KBM-7 (cell line): ENCODE measurements around the gene MROH2A.
"Not testable (repeated sequence)": the region's sequence is repeated elsewhere in the genome, so short reads cannot be mapped to it uniquely, and the experiment has no call there.

Experiments
- DNase-seq: peaks from one replicate; pipeline ENCODE4 v3.0.0-alpha.2; 2015
- in situ Hi-C: fragments of 300-500 bp; cut with MboI; formaldehyde crosslinking; loops from 2 replicates; pipeline ENCODE4 v1.14.3; 2020; ENCODE audit warnings: low sequenced_read_pairs, low pct_unique_long_range_greater_than_20kb, mixed read lengths

MROH2A gene

GRCh38 chr2:233778030-233778429, at the start of gene MROH2A:
Gene MROH2A (plus strand): TSS chr2:233778330. CDS start chr2:233779359, 1,029 bp downstream.
- in situ Hi-C loops: no loop called here
- DNase-seq: no peak

DNA sequence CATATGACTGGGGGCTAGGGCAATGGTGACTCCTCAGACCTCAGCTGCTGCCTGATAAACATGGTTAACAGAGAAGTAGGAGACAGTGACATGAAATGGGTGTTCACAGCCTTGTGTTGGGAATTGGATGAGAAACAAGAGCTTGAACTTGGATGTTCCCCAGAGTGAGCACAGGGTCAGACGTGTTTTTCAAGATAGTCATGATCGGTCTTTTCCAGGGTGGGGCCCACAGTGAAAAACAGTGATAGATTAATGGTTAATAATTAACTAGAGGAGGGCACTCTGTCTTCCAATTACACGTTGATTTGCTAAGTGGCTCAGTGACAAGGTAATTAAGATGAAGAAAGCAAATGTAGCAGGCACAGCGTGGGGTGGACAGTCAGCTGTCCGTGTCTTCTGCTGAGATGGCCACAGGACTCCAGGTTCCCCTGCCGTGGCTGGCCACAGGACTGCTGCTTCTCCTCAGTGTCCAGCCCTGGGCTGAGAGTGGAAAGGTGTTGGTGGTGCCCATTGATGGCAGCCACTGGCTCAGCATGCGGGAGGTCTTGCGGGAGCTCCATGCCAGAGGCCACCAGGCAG, 49.3 kb upstream of the MROH2A start, which contains the start of gene UGT1A3:
TSS of gene UGT1A3 (plus strand) at position 320 of the 579 bp plus-strand sequence. CDS start at position 405, 85 bp downstream.
- no peak for DNase-seq
- in situ Hi-C loops: no loop called here

DNA sequence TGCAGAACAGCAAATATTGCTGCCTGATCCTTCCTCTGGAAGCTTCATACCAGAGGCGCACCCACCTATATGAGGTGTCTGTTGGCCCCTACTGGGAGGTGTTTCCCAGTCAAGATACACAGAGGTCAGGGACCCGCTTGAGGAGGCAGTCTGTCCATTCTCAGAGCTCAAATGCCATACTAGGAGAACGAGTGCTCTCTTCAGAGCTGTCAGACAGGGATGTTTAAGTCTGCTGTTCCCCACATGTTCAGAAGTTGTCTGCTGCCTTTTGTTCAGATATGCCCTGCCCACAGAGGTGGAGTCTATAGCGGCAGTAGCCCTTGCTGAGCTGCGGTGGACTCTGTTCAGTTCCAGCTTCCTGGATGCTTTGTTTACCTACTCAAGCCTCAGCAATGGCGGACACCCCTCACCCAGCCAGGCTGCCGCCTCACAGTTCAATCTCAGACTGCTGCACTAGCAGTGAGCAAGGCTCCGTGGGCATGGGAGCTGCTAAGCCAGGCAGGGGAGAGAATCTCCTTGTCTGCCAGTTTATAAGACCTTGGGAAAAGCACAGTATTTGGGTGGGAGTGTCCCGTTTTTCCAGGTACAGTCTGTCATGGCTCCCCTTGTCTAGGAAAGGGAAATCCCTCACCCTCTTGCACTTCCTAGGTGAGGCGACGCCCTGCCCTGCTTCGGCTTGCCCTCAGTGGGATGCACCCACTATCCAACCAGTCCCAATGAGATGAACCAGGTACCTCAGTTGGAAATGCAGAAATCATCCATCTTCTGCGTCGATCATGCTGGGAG, 41.1 kb upstream of the MROH2A start:
- DNase-seq, in situ Hi-C loops: not testable (repeated sequence)

- in situ Hi-C loops: no loop called here
- DNase-seq: no peak
Observed at GRCh38 chr2:233740870-233741269, 37.3 kb upstream of the MROH2A start.

GRCh38 chr2:233743464-233744259, 34.5 kb upstream of the MROH2A start:
- no peak for DNase-seq
- in situ Hi-C loops: no loop called here

DNA sequence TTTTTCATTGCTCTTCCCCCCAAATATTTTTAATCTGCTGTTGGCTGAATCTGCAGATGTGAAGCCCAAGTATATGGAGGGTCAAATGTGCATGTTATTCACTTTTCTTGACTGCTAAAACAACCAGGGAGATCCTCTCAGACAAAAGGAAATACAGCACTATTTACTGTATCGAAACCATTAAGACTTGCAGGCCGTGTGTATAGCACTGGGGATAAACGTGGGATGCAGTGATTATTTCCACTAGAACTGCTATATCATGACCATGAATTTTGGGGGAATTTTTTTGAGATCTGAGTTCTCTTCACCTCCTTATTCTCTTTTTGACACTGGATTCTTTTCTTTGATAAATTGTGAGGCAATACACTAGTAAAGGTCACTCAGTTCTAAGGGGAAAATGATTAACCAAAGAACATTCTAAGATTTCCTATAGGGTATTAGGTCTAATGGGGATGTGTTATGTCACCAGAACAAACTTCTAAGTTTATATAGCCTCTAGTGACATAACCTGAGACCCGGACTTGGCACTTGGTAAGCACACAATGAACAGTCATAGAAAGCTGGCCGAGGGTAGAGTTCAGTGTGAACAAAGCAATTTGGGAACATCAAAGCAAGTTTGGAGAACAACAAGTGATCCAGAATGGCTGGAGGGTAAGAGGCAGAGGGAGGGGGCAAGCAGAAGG, 32.9 kb upstream of the MROH2A start:
- DNase-seq: no peak
- in situ Hi-C loops: no loop called here

DNA sequence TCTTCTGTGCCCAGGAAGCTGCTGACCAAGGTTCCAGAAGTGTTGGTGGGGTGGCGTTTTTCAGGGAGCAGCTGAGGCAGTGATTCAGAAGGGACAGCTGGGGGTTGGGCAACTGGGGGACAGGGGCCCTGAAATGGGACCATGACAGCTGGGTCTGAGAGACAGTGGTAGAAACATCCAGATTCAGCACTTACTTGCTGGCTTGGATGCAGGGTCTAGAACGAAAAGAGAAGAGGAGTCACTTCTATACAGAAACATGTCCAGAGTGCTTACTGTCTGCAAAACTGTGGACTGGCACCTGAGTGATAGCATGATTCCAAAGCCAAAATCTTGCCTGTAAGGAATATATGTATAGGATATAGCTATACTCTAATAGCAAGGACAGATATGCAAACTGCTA, 32.3 kb upstream of the MROH2A start:
- in situ Hi-C loops, DNase-seq: not testable (repeated sequence)

DNA sequence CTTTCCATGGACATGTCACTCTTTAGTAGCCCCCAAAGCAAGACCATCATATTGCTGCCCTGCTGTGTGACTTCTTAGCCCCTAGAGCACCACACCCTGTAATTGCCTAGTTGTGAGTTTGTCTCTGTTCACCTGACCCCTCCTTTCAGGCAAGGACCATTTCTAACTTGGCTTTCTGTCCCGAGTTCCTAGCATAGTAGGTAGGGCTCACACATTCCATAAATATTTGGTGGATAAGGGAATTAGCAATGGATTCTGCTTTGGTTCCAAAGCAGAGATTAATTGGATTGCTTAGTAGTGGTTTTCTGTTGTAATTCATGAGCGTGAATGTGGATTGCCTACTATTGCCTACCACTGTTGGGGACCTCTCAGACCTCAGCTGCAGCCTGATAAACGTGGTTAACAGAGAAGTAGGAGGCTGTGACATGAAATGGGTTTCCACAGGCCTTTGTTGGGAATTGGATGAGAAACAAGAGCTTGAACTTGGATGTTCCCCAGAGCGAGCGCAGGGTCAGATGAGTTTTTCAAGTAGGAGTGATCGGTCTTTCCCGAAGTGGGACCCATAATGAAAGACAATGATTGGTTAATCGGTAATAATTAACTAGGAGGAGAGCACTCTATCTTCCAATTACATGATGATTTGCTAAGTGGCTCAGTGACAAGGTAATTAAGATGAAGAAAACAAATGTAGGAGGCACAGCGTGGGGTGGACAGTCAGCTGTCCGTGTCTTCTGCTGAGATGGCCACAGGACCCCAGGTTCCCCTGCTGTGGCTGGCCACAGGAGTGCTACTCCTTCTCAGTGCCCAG, 31.5 kb upstream of the MROH2A start:
- no peak for DNase-seq
- in situ Hi-C loops: no loop called here

GRCh38 chr2:233747283-233747544, 30.9 kb upstream of the MROH2A start:
- in situ Hi-C loops: no loop called here
- DNase-seq: no peak

- in situ Hi-C loops: not testable (repeated sequence)
Observed at GRCh38 chr2:233750689-233751088, 27.4 kb upstream of the MROH2A start.

DNA sequence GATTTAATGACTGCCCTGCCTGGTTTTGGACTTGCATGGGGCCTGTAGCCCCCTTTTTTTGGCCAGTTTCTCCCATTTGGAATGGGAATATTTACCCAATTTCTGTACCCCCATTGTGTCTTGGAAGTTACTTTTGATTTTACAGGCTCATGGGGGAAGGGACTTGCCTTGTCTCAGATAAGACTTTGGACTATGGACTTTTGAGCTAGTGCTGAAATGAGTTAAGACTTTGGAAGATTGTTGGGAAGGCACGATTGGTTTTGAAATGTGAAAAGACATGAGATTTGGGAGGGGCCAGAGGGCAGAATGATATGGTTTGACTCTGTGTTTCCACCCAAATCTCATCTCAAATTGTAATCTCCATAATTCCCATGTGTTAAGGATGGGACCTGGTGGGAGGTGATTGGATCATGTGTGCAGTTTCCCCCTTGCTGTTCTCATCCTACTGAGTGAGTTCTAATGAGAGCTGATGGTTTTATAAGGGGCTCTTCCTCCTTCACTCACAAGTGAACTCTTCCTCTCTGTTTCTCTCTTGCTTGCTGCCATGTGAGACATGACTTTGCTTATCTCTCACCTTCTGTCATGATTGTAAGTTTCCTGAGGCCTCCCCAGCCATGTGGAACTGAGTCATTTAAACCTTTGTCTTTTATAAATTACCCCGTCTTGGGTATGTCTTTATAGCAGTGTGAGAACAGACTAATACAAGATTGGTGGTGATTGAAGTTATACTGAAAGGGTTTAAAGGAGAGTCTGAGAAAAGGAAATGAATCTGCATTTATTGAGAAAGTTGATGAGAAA, 26.7 kb upstream of the MROH2A start:
- in situ Hi-C loops, DNase-seq: not testable (repeated sequence)

More at GRCh38 chr2:233750689-233751088, 27.4 kb upstream of the MROH2A start:
- not testable (repeated sequence) for DNase-seq

- DNase-seq: no peak
- in situ Hi-C loops: no loop called here
Observed at GRCh38 chr2:233754872-233755611, 23.1 kb upstream of the MROH2A start.

DNA sequence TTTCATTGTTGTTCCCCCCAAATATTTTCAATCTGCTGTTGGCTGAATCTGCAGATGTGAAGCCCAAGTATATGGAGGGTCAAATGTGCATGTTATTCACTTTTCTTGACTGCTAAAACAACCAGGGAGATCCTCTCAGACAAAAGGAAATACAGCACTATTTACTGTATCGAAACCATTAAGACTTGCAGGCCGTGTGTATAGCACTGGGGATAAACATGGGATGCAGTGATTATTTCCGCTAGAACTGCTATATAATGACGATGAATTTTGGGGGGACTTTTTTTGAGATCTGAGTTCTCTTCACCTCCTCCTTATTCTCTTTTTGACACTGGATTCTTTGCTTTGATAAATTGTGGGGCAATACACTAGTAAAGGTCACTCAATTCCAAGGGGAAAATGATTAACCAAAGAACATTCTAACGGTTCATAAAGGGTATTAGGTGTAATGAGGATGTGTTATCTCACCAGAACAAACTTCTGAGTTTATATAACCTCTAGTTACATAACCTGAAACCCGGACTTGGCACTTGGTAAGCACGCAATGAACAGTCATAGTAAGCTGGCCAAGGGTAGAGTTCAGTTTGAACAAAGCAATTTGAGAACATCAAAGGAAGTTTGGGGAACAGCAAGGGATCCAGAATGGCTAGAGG, 21.6 kb upstream of the MROH2A start:
- DNase-seq: no peak
- in situ Hi-C loops: no loop called here

- DNase-seq: no peak
- in situ Hi-C loops: no loop called here
Observed at GRCh38 chr2:233758141-233758540, 20.0 kb upstream of the MROH2A start.

- in situ Hi-C loops: no loop called here
- no peak for DNase-seq
Observed at GRCh38 chr2:233758849-233759248, 19.3 kb upstream of the MROH2A start.

- in situ Hi-C loops: no loop called here
- DNase-seq: no peak
Observed at GRCh38 chr2:233760043-233760442, 18.1 kb upstream of the MROH2A start, which contains the start of gene UGT1A1. Gene UGT1A1 (plus strand): TSS chr2:233760270. CDS start chr2:233760288, 18 bp downstream.
